OCI-LY7 (cell line): ENCODE results near the gene DOCK1. TPM values are rescaled to one million over a fixed set of nuclear protein-coding genes. Genes with fewer than 3 reads are reported as not detected.

Experiments used
- BruUV-seq: library from RNA; stranded (reverse); fragments of 400-500 nt; replicated peaks from 2 replicates; lab custom pipeline; 2021; lab: Mats Ljungman, UMichigan
- CTCF ChIA-PET: fragments of 300-600 bp; sonication (Branson Sonifier 250); formaldehyde crosslinking; loops from one replicate; lab custom pipeline; 2022; ENCODE audit warnings: antibody characterized with exemption; ENCODE audit not compliant: unreplicated experiment; lab: Charles Lee
- POLR2A ChIA-PET: fragments of 300-600 bp; sonication (Branson Sonifier 250); formaldehyde crosslinking; loops from one replicate; lab custom pipeline; 2022; ENCODE audit warnings: antibody characterized with exemption; lab: Charles Lee
- DNase-seq: peaks from one replicate; pipeline ENCODE4 v3.0.0-alpha.2; 2015; ENCODE audit warnings: low spot score
- H2AFZ ChIP-seq: fragments of 200-600 bp; sonication (generic), shearing (Covaris generic); 2 replicates; pipeline ENCODE4 v1.6.1; 2014; ENCODE audit warnings: mild to moderate bottlenecking, antibody characterized with exemption, low read length, moderate library complexity
- H3K27ac ChIP-seq: fragments of 200-600 bp; sonication (generic); 2 replicates; pipeline ENCODE4 v1.5.1; 2014; ENCODE audit warnings: mixed run types, low read depth, mild to moderate bottlenecking, moderate library complexity, low read length, inconsistent platforms; ENCODE audit not compliant: poor library complexity, severe bottlenecking
- H3K36me3 ChIP-seq: fragments of 200-600 bp; sonication (generic); 2 replicates; pipeline ENCODE4 v1.6.1; 2014; ENCODE audit warnings: mild to moderate bottlenecking, antibody characterized with exemption, low read length, moderate library complexity, mixed read lengths; ENCODE audit not compliant: insufficient read depth
- H3K4me1 ChIP-seq: fragments of 200-600 bp; sonication (generic); 2 replicates; pipeline ENCODE4 v1.5.1; 2014; ENCODE audit warnings: mild to moderate bottlenecking, low read length; ENCODE audit not compliant: insufficient read depth, poor library complexity, severe bottlenecking
- H3K4me2 ChIP-seq: fragments of 200-600 bp; sonication (generic); 2 replicates; pipeline ENCODE4 v1.6.1; 2014; ENCODE audit warnings: mild to moderate bottlenecking, low read length
- H3K4me3 ChIP-seq: fragments of 200-600 bp; sonication (generic); 2 replicates; pipeline ENCODE4 v1.5.1; 2014; ENCODE audit warnings: mild to moderate bottlenecking, low read depth, low read length; ENCODE audit not compliant: poor library complexity, severe bottlenecking
- H3K79me2 ChIP-seq: fragments of 200-600 bp; sonication (generic); 2 replicates; pipeline ENCODE4 v1.6.1; 2016; ENCODE audit warnings: low read depth, mild to moderate bottlenecking, low read length, moderate library complexity, mixed read lengths; ENCODE audit not compliant: insufficient read depth
- H3K9me2 ChIP-seq: fragments of 200-600 bp; sonication (generic); 2 replicates; pipeline ENCODE4 v1.6.1; 2016; ENCODE audit warnings: mild to moderate bottlenecking, low read length, mixed read lengths; ENCODE audit not compliant: insufficient read depth
- H3K9me3 ChIP-seq: fragments of 200-600 bp; sonication (generic); 2 replicates; pipeline ENCODE4 v1.6.1; 2014; ENCODE audit warnings: mild to moderate bottlenecking, mixed run types, low read length, mixed read lengths
- H4K20me1 ChIP-seq: fragments of 200-600 bp; sonication (generic); 2 replicates; pipeline ENCODE4 v1.6.1; 2014; ENCODE audit warnings: mild to moderate bottlenecking, antibody characterized with exemption, low read length, moderate library complexity, mixed read lengths; ENCODE audit not compliant: insufficient read depth
- EZH2phosphoT487 ChIP-seq: fragments of 200-600 bp; sonication (generic); IDR thresholded peaks from 2 replicates; pipeline ENCODE4 v1.6.1; 2018; ENCODE audit warnings: low read depth, borderline replicate concordance, mild to moderate bottlenecking, mixed run types, antibody characterized with exemption, low read length, moderate library complexity, mixed read lengths
- intact Hi-C: fragments of 100-400 bp; cut with micrococcal nuclease; formaldehyde crosslinking; loops from one replicate; pipeline ENCODE4 v1.10.0; 2022; ENCODE audit not compliant: unreplicated experiment
- total RNA-seq, 2 experiments: library from RNA; depleted of rRNA in 1 of 2; stranded (reverse); fragments of >200 nt in 1 of 2; shearing (Covaris generic) in 1 of 2; gene quantifications; 2 replicates each; pipeline ENCODE4 v1.2.3, GENCODE V29; 2014 to 2022
- TF ChIP-seq, protein P1 (sequence below): fragments of 200-600 bp; sonication (generic); conservative IDR thresholded peaks from 2 replicates; pipeline ENCODE4 v1.5.1; 2014; ENCODE audit warnings: mild to moderate bottlenecking, antibody characterized with exemption, low read length, moderate library complexity, mixed read lengths

Gene DOCK1
- total RNA-seq, 2 experiments from 2014 or later: not detected

DNA sequence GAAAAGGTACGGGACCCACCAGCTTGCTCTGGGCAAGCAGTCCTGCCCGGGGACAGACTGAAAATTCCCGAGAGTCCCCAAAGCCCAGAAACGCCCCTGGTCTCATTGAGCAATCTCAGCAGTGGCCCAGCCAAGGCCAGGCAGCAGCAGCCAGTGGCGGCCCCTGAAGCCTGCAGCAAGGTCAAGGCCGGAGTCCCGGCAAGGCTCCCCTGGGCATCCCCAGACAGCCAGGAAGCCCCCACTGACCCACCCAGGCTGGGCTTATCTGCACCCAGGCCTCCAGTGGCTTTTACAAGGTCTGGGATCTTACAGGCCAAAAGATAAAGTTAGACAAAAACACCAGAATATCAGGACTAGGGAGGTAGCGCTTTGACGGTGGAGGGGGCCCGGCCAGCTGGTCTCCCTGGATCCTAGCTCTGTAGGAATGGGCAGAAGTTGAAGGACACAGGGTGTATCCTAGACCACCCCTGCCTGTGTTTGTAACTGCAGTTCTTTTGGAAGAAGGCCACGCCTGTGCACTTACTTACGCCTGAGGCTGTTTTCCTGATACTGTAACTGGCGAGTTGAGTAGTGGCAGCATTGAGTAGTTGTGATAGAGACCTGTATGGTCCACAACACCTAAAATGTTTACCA, 513.4 kb downstream of the DOCK1 start:
- no peaks in the 10 kb centered on the region for H3K36me3 ChIP-seq
- H3K79me2 ChIP-seq: no peaks in the 10 kb centered on the region
- H3K4me2 ChIP-seq: no peak overlapping the region
- no peak overlapping the region for H2AFZ ChIP-seq
- ChIA-PET CTCF (no interaction called here), POLR2A (interaction anchor here (0.5 kb wide), 1 partner anchor 49 kb away, joined by 3 read pairs; no protein-coding TSS in a partner anchor)
- H3K27ac ChIP-seq: no peak overlapping the region
- BruUV-seq: no TSS peak
- DNase-seq: no peak
- intact Hi-C loops: no loop called here
- H3K4me3 ChIP-seq: no peak overlapping the region
- no peaks in the 10 kb centered on the region for H3K9me3 ChIP-seq
- TF ChIP-seq, protein P1, sequence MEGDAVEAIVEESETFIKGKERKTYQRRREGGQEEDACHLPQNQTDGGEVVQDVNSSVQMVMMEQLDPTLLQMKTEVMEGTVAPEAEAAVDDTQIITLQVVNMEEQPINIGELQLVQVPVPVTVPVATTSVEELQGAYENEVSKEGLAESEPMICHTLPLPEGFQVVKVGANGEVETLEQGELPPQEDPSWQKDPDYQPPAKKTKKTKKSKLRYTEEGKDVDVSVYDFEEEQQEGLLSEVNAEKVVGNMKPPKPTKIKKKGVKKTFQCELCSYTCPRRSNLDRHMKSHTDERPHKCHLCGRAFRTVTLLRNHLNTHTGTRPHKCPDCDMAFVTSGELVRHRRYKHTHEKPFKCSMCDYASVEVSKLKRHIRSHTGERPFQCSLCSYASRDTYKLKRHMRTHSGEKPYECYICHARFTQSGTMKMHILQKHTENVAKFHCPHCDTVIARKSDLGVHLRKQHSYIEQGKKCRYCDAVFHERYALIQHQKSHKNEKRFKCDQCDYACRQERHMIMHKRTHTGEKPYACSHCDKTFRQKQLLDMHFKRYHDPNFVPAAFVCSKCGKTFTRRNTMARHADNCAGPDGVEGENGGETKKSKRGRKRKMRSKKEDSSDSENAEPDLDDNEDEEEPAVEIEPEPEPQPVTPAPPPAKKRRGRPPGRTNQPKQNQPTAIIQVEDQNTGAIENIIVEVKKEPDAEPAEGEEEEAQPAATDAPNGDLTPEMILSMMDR: no peak
- no peak for TF ChIP-seq EZH2phosphoT487
- no peaks in the 10 kb centered on the region for H3K9me2 ChIP-seq
- no peaks in the 10 kb centered on the region for H4K20me1 ChIP-seq
- no peaks in the 10 kb centered on the region for H3K4me1 ChIP-seq

DNA sequence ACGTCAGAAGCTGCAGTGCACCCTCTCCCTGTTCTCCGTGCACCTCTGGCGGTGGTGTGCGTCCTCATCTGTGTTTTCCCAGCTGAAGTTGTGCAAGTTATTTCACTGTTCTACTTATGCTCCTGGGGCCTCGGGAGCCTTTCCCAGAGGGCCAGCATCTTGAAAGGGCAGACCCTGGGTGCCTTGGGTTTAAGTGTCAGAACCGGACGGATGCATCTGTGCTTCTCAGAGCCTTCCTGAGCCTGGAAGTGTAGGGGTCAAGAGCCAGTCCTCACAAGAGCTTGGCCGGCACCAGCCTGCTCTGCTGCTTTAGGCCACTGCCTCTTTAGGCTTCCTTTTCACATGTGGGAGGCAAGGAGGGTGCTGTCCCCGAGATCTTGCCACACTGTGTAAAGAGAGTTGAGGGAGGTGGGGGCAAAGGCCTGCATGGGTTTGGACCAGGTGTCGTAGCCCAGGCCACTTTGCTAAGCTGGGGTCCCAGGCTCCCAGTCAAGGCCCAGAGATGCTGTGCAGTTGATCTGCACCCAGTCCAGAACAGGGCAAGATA, 515.0 kb downstream of the DOCK1 start:
- H3K4me1 ChIP-seq: no peaks in the 10 kb centered on the region
- H3K36me3 ChIP-seq: no peaks in the 10 kb centered on the region
- no peak overlapping the region for H2AFZ ChIP-seq
- H3K27ac ChIP-seq: no peak overlapping the region
- no peak overlapping the region for H3K4me2 ChIP-seq
- H4K20me1 ChIP-seq: no peaks in the 10 kb centered on the region
- TF ChIP-seq EZH2phosphoT487: no peak
- TF ChIP-seq, protein P1: no peak
- ChIA-PET CTCF (no interaction called here), POLR2A (interaction anchor here (0.8 kb wide), 1 partner anchor 16 kb away, joined by 3 read pairs; no protein-coding TSS in a partner anchor)
- DNase-seq: no peak
- H3K79me2 ChIP-seq: no peaks in the 10 kb centered on the region
- H3K4me3 ChIP-seq: no peak overlapping the region
- no TSS peak for BruUV-seq
- intact Hi-C loops: no loop called here
- no peaks in the 10 kb centered on the region for H3K9me2 ChIP-seq
- no peaks in the 10 kb centered on the region for H3K9me3 ChIP-seq

DNA sequence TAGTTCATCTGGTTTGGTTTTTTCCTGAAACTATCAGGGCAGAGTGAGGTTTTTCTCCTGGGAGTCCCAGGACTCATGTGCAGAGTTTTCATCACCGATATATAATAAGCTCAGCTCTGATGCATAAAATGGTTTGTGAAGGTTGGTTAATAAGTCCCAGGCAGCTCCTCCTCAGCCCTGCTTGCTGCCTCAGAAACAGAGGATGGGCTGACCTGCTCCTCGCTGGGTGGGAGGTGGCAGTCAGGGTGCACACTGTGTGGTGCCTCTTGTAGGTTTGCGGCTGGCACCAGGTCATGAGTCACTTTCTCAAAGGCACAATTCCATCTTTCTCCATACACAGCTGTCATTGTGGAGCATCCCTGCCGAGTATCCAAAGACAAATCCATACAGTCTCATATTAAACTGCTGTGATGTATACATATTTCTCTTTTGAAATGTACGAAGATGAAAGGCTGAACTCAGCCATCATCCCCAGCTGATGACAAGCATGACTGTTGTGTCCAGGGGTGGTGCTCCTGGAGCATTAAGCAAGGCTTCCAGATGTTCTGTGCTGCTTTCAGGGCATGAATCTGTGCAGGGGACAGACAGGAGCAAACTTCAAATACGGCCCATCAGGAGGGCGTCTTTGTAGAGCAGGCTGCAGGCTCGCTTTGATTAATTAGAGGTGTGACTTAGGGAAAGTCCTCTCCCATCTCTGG, 518.1 kb downstream of the DOCK1 start:
- Histone ChIP-seq H3K27ac (no peak overlapping the region), H3K4me2 (no peak overlapping the region), H3K36me3 (no peaks in the 10 kb centered on the region), H3K4me3 (no peak overlapping the region), H4K20me1 (no peaks in the 10 kb centered on the region), H3K9me3 (no peaks in the 10 kb centered on the region), H3K9me2 (no peaks in the 10 kb centered on the region), H3K4me1 (no peaks in the 10 kb centered on the region), H2AFZ (no peak overlapping the region), H3K79me2 (no peaks in the 10 kb centered on the region)
- POLR2A ChIA-PET: no interaction called here
- CTCF ChIA-PET: no interaction called here
- intact Hi-C loops: no loop called here
- TF ChIP-seq, protein P1: no peak
- no peak for TF ChIP-seq EZH2phosphoT487
- DNase-seq: no peak
- no TSS peak for BruUV-seq
